Measurements from ENCODE around the gene MSL1.

The MSL1 gene

DNA sequence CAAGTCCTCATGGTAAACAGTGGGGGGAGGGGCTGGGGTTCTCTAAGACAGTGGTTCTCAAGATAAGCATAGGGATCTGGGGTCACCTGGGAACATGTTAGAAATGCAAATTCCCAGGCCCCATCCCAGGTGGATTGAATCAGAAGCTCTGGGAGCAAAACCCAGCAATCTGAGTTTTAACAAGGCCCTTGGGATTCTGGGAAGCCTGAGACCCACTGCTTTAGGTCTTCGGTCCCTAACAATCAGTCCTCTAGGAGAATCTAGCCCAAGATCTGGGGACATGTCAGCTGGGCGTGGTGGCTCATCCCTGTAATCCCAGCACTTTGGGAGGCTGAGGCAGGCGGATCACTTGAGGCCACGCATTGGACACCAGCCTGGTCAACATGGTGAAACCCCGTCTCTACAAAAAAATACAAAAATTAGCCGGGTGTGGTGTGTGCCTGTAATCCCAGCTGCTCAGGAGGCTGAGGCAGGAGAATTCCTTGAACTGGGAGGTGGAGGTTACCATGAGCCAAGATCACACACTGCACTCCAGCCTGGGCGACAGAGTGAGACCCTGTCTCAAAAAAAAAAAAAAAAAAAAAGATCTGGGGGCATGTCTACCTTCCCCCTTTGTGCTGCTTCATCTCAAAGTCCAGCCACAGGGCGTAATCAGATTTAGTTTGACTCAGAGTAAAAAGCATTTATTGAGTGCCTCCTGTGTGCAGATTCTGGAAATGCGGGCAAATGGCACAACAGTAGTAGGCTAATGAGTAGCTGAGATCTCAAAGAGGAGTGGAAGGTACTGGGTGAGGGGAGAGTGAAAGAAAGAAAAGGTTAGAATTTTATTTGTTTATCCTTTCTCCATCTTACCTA, 12.6 kb upstream of the MSL1 start:
- H3K4me2 ChIP-seq (ENCODE audit: low read length) = no peak overlapping the region
- H3K4me3 ChIP-seq (ENCODE audit: low read length) = no peak overlapping the region
- peaks cover 4% of the 10 kb centered on the region; the same call in 1 of the 2 replicates for H3F3A ChIP-seq (ENCODE audit: control insufficient read depth, insufficient read depth)
- H3K36me3 ChIP-seq (ENCODE audit: control insufficient read depth, low read length) = no peaks in the 10 kb centered on the region
- H4K20me1 ChIP-seq (ENCODE audit: control insufficient read depth, insufficient read depth, low read depth, low read length) = no peaks in the 10 kb centered on the region
- peaks cover 38% of the 10 kb centered on the region for H3K27me3 ChIP-seq (ENCODE audit: control insufficient read depth, low read length)
- peaks cover 54% of the 10 kb centered on the region for H3K4me1 ChIP-seq (ENCODE audit: control insufficient read depth, low read length)
- TF ChIP-seq, protein P1, sequence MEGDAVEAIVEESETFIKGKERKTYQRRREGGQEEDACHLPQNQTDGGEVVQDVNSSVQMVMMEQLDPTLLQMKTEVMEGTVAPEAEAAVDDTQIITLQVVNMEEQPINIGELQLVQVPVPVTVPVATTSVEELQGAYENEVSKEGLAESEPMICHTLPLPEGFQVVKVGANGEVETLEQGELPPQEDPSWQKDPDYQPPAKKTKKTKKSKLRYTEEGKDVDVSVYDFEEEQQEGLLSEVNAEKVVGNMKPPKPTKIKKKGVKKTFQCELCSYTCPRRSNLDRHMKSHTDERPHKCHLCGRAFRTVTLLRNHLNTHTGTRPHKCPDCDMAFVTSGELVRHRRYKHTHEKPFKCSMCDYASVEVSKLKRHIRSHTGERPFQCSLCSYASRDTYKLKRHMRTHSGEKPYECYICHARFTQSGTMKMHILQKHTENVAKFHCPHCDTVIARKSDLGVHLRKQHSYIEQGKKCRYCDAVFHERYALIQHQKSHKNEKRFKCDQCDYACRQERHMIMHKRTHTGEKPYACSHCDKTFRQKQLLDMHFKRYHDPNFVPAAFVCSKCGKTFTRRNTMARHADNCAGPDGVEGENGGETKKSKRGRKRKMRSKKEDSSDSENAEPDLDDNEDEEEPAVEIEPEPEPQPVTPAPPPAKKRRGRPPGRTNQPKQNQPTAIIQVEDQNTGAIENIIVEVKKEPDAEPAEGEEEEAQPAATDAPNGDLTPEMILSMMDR (IDR thresholded peaks at IDR 0.05; ENCODE audit: low read depth, low read length, poor library complexity, severe bottlenecking) = no peak
- TF ChIP-seq EZH2phosphoT487 (IDR thresholded peaks at IDR 0.05; ENCODE audit: borderline replicate concordance, low read length) = no peak
- no peak overlapping the region for H3K27ac ChIP-seq (ENCODE audit: low read depth, low read length)
- H3K9me2 ChIP-seq (replicated peaks; ENCODE audit: control insufficient read depth, low read length) = no peaks in the 10 kb centered on the region
- no peaks in the 10 kb centered on the region for H3K9me3 ChIP-seq (ENCODE audit: control insufficient read depth, insufficient read depth, low read length)
- H3K79me2 ChIP-seq (ENCODE audit: control insufficient read depth, low read length) = no peaks in the 10 kb centered on the region

DNA sequence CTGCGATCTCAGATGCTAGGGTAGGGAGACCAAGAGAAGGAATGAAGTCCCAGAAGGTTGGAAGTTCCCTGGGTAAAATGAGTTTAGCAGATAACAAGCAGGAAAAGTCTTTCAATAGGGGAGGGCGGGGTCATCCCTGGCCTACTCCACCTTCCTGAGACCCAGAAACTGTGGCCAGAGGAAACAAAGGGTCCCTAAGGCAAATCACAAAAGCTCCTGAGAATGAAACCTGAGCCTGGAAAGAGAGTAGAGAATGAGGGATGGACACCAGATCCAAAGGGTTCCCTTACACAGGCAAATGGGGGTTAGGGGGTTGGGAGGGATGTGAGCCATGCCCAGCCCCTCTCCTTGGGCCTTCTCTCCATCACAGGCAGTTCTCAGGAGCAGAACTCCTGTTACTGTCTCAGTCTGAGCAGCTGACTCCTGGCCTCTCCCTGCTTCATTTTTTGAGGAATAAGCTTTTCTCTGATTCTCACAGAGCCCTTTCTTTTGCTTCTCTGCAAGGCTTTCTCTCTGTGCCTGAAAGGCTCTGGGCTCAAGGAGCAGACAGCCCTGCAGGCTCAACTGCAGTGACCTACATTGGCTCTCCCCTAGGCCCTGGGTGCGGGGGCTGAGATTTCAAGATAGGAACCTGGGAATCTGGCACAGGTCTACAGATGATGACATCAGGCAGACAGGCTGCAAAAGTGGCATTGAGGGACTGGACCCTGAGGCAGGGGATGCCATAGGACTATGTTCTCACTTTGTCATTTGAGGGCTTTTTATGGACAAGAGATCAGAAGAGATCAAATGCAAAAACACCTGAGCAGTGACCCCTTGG, 11.5 kb upstream of the MSL1 start:
- Histone ChIP-seq H4K20me1 (ENCODE audit: control insufficient read depth, insufficient read depth, low read depth, low read length) (no peaks in the 10 kb centered on the region), H3K27ac (ENCODE audit: low read depth, low read length) (no peak overlapping the region), H3F3A (ENCODE audit: control insufficient read depth, insufficient read depth) (peaks cover 10% of the 10 kb centered on the region), H3K79me2 (ENCODE audit: control insufficient read depth, low read length) (no peaks in the 10 kb centered on the region), H3K9me2 (replicated peaks; ENCODE audit: control insufficient read depth, low read length) (no peaks in the 10 kb centered on the region), H3K4me1 (ENCODE audit: control insufficient read depth, low read length) (peaks cover 64% of the 10 kb centered on the region), H3K9me3 (ENCODE audit: control insufficient read depth, insufficient read depth, low read length) (no peaks in the 10 kb centered on the region), H3K4me2 (ENCODE audit: low read length) (no peak overlapping the region), H3K27me3 (ENCODE audit: control insufficient read depth, low read length) (peaks cover 27% of the 10 kb centered on the region), H3K4me3 (ENCODE audit: low read length) (no peak overlapping the region), H3K36me3 (ENCODE audit: control insufficient read depth, low read length) (no peaks in the 10 kb centered on the region)
- TF ChIP-seq EZH2phosphoT487 (IDR thresholded peaks at IDR 0.05; ENCODE audit: borderline replicate concordance, low read length) = no peak
- TF ChIP-seq, protein P1 (IDR thresholded peaks at IDR 0.05; ENCODE audit: low read depth, low read length, poor library complexity, severe bottlenecking) = no peak

DNA sequence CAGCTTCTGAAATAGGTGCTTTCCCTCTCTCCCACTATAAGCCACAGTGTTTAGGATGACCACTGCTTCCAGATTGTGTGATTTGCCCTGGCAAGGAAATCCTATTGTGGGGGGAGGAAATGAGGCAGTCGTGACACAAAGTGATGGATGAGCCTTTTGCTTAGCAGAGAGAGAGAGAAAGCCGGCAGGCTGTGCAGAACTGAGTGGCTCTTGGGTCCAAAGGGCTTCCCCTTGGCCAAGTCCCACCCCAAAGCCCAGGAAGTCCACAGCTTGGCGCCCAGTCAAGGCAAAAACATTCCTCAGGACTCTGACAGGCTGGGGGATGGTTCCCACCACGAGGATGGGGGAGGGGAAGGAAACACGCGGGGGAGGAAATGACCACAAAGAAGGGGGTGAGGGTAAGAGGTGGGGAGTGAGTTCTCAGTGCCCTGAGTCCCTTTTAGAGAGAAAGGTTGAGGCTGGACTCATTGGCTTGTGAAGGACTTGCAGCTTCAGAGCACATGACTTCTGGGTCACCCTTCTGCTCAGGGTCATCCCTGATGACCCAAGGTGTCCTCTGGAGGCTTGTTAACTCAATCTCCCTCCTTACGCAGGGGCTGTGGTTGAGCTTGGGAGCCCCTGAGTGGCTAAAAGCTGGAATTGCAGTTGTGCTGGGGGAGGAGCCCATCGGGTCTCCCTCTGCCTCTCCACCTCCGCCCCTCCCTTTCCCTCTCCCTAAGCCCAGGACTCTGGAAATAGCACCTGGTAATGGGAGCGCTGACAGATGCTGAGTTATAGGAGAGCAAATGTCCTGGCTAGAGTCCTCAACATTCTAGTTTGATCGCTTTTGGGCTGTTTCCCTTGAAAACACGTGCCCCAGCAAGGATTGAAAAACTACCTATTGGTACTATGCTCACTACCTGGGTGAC, 10.3 kb upstream of the MSL1 start:
- Histone ChIP-seq H4K20me1 (ENCODE audit: control insufficient read depth, insufficient read depth, low read depth, low read length) (no peaks in the 10 kb centered on the region), H3K79me2 (ENCODE audit: control insufficient read depth, low read length) (no peaks in the 10 kb centered on the region), H3K27ac (ENCODE audit: low read depth, low read length) (no peak overlapping the region), H3K4me3 (ENCODE audit: low read length) (peak overlapping the region; percentile 43), H3K9me2 (replicated peaks; ENCODE audit: control insufficient read depth, low read length) (no peaks in the 10 kb centered on the region), H3K36me3 (ENCODE audit: control insufficient read depth, low read length) (no peaks in the 10 kb centered on the region), H3K9me3 (ENCODE audit: control insufficient read depth, insufficient read depth, low read length) (no peaks in the 10 kb centered on the region), H3K27me3 (ENCODE audit: control insufficient read depth, low read length) (peaks cover 15% of the 10 kb centered on the region), H3K4me2 (ENCODE audit: low read length) (peak overlapping the region; percentile 63), H3F3A (ENCODE audit: control insufficient read depth, insufficient read depth) (peaks cover 19% of the 10 kb centered on the region), H3K4me1 (ENCODE audit: control insufficient read depth, low read length) (peaks cover 68% of the 10 kb centered on the region)
- TF ChIP-seq, protein P1 (IDR thresholded peaks at IDR 0.05; ENCODE audit: low read depth, low read length, poor library complexity, severe bottlenecking) = peak; percentile 77
- no peak for TF ChIP-seq EZH2phosphoT487 (IDR thresholded peaks at IDR 0.05; ENCODE audit: borderline replicate concordance, low read length)

All from DOHH2 (cell line).